HUES64 (cell line): ENCODE measurements around the gene JRKL.

Source experiments
- H3K27ac ChIP-seq: 2 replicates; pipeline ENCODE4 v1.7.0; 2013; ENCODE audit warnings: low read depth, low read length, inconsistent platforms
- H3K27me3 ChIP-seq: 2 replicates; pipeline ENCODE4 v1.6.1; 2013; ENCODE audit warnings: mild to moderate bottlenecking, low read length; ENCODE audit not compliant: insufficient read depth
- H3K36me3 ChIP-seq: 2 replicates; pipeline ENCODE4 v1.6.1; 2013; ENCODE audit warnings: mild to moderate bottlenecking, low read length; ENCODE audit not compliant: insufficient read depth
- H3K4me1 ChIP-seq: 2 replicates; pipeline ENCODE4 v1.6.1; 2013; ENCODE audit warnings: mild to moderate bottlenecking, low read length, moderate library complexity; ENCODE audit not compliant: insufficient read depth
- H3K4me3 ChIP-seq: 2 replicates; pipeline ENCODE4 v1.5.1; 2013; ENCODE audit warnings: mild to moderate bottlenecking, low read length, moderate library complexity
- H3K9ac ChIP-seq: 2 replicates; pipeline ENCODE4 v1.6.1; 2013; ENCODE audit warnings: mild to moderate bottlenecking, low read depth, low read length
- H3K9me3 ChIP-seq: 2 replicates; pipeline ENCODE4 v1.6.1; 2013; ENCODE audit warnings: low read depth, low read length; ENCODE audit not compliant: insufficient read depth
- WGBS: fragments of 150-250, 120-280 bp; methylation state at CpG from one replicate; pipeline ENCODE4 v1.1.7; 2013; ENCODE audit warnings: missing lambda C conversion rate; 5-methylcytosine and 5-hydroxymethylcytosine counted together

The JRKL gene

DNA sequence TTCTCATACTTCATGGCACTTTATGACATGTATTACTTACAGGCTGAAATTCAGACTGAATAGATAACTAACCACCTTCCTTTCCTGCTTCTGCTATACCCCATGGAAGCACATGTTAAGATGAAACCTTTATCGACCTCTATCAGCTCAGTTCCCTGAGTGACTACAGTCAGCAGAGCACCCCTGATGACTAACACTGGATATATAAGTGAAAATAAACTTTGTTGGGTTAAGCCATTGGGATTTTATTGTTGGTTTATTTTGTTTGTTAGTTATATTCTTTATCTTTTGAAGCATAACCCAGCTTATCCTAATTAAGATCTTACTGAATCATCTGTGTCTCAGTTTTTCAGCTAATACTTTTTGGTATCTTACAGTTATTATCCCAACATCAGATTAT, 23.8 kb upstream of the JRKL start:
- H3K9ac ChIP-seq = no peak overlapping the region

DNA sequence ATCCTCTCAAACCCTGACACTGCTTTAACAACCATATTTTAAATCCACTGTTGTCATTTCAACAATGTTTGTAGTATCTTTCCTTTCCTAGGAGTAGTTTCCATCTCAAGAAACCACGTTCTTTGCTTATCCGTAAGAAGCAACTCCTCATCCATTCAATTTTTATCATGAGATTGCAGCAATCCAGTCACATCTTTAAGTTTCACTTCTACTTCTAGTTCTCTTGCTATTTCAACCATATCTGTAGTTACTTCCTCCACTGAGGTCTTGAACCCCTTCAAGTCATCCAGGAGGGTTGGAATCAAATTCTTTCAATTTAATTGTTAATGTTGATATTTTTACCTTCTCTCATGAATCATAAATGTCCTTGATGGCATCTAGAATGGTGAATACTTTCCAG, 22.5 kb upstream of the JRKL start:
- Histone ChIP-seq H3K9me3 (peaks cover 3% of the 10 kb centered on the region), H3K4me3 (no peak overlapping the region), H3K4me1 (no peaks in the 10 kb centered on the region), H3K9ac (no peak overlapping the region), H3K36me3 (peaks cover 54% of the 10 kb centered on the region), H3K27me3 (no peaks in the 10 kb centered on the region), H3K27ac (no peak overlapping the region)
- WGBS = 98% methylated on average over 2 of the region's 2 CpGs

More for the DNA sequence above, 23.8 kb upstream of the JRKL start:
- Histone ChIP-seq H3K4me1 (no peaks in the 10 kb centered on the region), H3K4me3 (no peak overlapping the region), H3K9me3 (peaks cover 3% of the 10 kb centered on the region), H3K27me3 (no peaks in the 10 kb centered on the region), H3K36me3 (peaks cover 54% of the 10 kb centered on the region), H3K27ac (no peak overlapping the region)
- WGBS = 100% methylated on average over 1 of the region's 1 CpG

DNA sequence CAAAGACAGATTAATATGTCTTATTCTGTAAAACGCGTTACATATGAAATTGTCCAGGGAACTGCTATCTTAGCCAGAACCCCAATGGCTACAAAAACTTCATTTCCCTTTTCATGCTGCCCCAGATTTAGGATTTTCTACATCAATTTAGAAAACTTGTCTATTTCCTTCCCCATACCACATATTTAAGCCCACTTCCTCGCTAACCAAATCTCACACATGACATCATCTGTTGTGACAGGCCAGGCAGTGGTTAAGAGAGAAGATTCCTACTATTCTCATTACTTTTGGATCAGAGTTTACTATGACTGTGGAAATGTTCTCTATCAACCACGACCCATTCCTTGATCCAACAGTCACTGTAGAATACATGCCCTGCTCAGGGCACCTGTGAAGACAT, 16.0 kb upstream of the JRKL start:
- H3K36me3 ChIP-seq = peaks cover 24% of the 10 kb centered on the region

DNA sequence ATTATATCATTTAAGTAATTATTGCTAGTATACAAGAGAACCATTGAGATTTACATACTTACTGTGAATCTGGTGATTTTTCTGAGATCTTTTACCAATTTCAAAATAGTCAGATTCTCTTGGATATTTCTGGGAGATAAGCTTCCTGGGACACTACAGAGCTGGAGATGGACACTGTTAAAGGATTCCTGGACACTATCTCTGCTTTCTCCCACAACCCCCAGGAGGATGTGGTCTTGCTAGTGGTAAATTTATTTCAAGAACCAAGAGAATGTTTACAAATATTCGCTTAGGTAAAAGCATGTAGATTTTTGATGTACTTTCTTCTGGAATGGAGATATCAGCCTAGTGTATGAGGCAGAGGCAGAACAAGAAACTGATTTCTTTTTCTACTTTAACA, 13.0 kb upstream of the JRKL start:
- no peaks in the 10 kb centered on the region for H3K27me3 ChIP-seq
- no peak overlapping the region for H3K9ac ChIP-seq
- H3K4me3 ChIP-seq = no peak overlapping the region
- H3K36me3 ChIP-seq = peaks cover 16% of the 10 kb centered on the region
- H3K4me1 ChIP-seq = no peaks in the 10 kb centered on the region
- no peaks in the 10 kb centered on the region for H3K9me3 ChIP-seq
- H3K27ac ChIP-seq = no peak overlapping the region
- 93% methylated on average over 1 of the region's 1 CpG for WGBS

More for the DNA sequence above, 16.0 kb upstream of the JRKL start:
- no peak overlapping the region for H3K9ac ChIP-seq
- H3K27ac ChIP-seq = no peak overlapping the region
- 94% methylated on average over 4 of the region's 4 CpGs for WGBS
- H3K27me3 ChIP-seq = no peaks in the 10 kb centered on the region
- H3K4me1 ChIP-seq = no peaks in the 10 kb centered on the region
- H3K4me3 ChIP-seq = no peak overlapping the region
- H3K9me3 ChIP-seq = no peaks in the 10 kb centered on the region; the same call in 1 of the 2 replicates

DNA sequence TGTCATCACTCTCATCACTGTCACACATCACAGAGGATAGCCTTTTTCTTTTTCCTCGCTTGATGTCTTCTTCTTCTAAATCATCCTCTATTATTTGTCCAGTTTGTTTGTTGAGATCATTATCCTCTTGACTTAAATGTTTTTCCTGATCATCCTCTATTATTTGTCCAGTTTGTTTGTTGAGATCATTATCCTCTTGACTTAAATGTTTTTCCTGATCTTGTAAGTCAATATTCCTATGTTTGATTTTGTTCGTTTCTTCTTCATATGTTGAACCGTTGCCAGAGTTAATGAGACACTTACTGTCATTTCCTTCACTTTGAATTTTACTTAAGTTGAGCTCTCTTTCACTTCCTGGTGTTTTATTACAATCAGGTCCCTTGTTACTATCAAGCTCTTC, 5.7 kb upstream of the JRKL start:
- 99% methylated on average over 3 of the region's 3 CpGs for WGBS
- H3K27ac ChIP-seq = no peak overlapping the region
- H3K27me3 ChIP-seq = no peaks in the 10 kb centered on the region

DNA sequence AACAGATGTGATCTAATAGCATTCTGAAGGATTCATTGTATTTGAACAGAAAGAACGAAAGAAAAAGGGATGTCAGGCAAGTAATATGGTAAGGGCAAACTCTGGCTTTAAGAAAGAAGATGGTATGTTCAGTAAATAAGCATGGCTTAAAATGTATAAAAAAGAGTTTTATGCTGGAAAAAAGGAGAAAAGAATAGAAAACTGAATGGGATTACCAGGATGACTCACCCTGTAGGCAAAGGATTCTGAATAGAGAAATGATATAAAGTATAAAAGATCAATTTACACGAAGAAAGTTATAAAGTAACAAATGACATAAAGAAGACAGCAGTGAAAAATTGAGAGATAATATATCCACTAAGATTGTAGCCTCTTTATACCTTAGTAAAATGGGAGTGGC, 4.6 kb upstream of the JRKL start:
- H3K9me3 ChIP-seq = no peaks in the 10 kb centered on the region
- no peak overlapping the region for H3K9ac ChIP-seq
- WGBS = 96% methylated on average over 1 of the region's 2 CpGs
- no peaks in the 10 kb centered on the region for H3K27me3 ChIP-seq
- H3K4me3 ChIP-seq = no peak overlapping the region
- H3K27ac ChIP-seq = no peak overlapping the region
- peaks cover 7% of the 10 kb centered on the region; the same call in 1 of the 2 replicates for H3K4me1 ChIP-seq
- H3K36me3 ChIP-seq = peaks cover 37% of the 10 kb centered on the region

More for the DNA sequence above, 5.7 kb upstream of the JRKL start:
- no peak overlapping the region for H3K4me3 ChIP-seq
- no peak overlapping the region for H3K9ac ChIP-seq
- no peaks in the 10 kb centered on the region for H3K9me3 ChIP-seq
- H3K4me1 ChIP-seq = peaks cover 7% of the 10 kb centered on the region; the same call in 1 of the 2 replicates
- peaks cover 37% of the 10 kb centered on the region for H3K36me3 ChIP-seq

DNA sequence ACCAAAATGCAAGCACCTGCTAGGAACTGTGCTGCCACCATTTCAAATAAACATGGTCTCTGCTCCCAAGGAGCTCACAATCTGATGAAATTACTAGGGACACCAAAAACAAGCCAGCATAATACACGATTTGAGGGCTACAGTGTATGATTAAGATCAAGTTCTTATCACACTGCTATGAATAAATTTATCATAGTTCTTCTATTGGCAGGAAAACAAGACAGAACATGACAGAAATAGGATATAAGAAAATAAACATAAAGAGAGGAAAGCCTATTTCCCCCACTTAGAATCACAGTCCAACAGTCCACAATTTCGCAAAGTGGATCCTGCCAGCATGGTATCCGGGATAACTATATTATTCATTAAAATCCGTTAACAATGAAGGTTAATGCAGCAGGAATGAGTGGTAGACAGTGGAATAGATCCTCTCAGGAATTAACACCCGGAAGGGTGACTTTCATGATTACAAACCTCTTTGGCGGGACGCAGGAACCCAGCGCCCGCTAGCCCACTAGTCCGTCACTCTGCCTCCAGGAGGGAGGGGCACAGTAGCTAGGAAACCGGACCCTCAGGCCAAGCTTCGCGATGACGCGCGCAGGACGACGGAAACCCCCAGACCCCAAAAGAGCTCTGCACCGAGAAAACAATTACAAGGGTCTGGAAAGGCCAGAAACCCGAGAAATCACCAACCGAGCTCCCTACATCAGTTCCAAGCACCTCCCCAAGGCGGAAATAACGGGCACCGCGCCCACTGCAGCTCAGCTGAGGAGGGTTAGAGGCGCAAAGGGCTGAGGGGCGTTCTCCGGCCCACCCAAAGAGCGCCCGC, 708 bp upstream of the JRKL start:
- peak overlapping the region; percentile 87 for H3K9ac ChIP-seq
- no peaks in the 10 kb centered on the region for H3K27me3 ChIP-seq
- 2% methylated on average over 28 of the region's 30 CpGs for WGBS
- no peaks in the 10 kb centered on the region for H3K9me3 ChIP-seq
- H3K4me1 ChIP-seq = peaks cover 12% of the 10 kb centered on the region; the same call in 1 of the 2 replicates
- H3K27ac ChIP-seq = peak overlapping the region; percentile 97
- peaks cover 8% of the 10 kb centered on the region for H3K36me3 ChIP-seq
- H3K4me3 ChIP-seq = peak overlapping the region; percentile 88

DNA sequence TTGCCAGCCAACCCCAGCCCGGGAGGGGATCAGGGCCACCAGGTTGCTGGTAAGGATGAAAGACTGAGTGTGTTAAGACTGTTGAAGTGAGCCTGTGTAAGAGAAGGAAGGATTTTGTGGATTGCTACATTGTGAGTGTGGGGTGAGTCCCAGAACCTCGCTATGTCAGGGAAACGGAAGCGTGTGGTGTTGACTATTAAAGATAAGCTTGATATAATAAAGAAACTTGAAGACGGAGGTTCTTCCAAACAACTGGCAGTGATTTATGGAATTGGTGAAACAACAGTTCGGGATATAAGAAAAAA, 627 bp downstream of the JRKL start:
- Histone ChIP-seq H3K27ac (peak overlapping the region; percentile 79), H3K9me3 (no peaks in the 10 kb centered on the region), H3K27me3 (no peaks in the 10 kb centered on the region), H3K4me3 (peak overlapping the region; percentile 88), H3K4me1 (peaks cover 12% of the 10 kb centered on the region; the same call in 1 of the 2 replicates), H3K36me3 (0 out of 2 replicates have a peak, but pooled peaks cover 3% of the 10 kb centered on the region), H3K9ac (peak overlapping the region; percentile 82; the same call in 1 of the 2 replicates)
- WGBS = 61% methylated on average over 6 of the region's 6 CpGs

DNA sequence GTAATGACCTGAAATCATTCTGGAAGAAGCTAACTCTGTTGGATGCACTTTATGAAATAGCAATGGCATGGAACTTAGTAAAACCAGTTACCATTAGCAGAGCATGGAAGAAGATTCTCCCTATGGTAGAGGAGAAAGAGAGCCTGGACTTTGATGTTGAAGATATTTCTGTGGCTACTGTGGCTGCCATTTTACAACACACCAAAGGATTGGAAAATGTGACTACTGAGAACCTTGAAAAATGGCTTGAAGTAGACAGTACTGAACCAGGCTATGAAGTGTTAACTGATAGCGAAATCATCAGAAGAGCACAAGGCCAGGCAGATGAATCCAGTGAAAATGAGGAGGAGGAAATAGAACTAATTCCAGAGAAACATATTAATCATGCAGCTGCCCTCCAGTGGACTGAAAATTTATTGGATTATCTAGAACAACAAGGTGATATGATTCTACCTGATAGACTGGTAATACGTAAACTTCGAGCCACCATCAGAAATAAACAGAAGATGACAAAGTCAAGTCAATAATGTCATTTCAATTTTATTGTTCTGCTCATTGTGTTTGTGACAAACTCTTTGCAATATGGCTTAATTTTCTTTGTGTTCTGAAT, 2.0 kb downstream of the JRKL start:
- H3K36me3 ChIP-seq = 0 out of 2 replicates have a peak, but pooled peaks cover 3% of the 10 kb centered on the region
- no peaks in the 10 kb centered on the region for H3K9me3 ChIP-seq
- no peak overlapping the region for H3K27ac ChIP-seq
- H3K4me3 ChIP-seq = no peak overlapping the region
- 97% methylated on average over 3 of the region's 3 CpGs for WGBS
- no peaks in the 10 kb centered on the region for H3K27me3 ChIP-seq
- peaks cover 12% of the 10 kb centered on the region; the same call in 1 of the 2 replicates for H3K4me1 ChIP-seq
- no peak overlapping the region for H3K9ac ChIP-seq

DNA sequence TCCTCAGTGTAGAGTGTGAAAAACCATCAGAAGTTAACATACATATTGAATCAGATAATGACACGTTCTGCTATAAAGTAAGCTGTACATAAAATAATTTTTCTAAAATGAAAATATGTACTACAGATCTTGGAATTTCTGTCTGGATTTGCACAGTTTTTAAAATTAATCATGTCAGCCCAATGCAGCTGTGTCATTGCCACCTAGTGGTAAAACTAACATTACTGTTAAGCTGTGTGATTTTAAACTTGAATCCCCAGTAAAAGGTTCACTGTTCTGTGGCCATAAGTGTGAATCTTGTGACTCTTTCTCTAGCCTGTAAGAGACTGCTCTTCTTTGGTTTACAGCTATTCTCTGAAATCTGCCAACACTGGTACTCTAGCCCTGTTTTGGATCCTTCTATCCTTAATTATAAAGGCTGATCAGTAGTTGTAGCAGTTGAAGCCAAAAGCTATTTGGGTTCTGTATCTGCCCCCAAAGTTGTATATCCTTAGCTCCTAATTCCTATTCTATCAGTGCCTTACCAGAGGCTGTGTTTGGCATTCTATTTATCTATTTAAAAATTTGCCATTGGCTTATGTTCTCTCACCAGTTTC, 4.0 kb downstream of the JRKL start:
- no peak overlapping the region for H3K9ac ChIP-seq
- no CpG with 5 or more reads among the region's 1 CpG for WGBS

DNA sequence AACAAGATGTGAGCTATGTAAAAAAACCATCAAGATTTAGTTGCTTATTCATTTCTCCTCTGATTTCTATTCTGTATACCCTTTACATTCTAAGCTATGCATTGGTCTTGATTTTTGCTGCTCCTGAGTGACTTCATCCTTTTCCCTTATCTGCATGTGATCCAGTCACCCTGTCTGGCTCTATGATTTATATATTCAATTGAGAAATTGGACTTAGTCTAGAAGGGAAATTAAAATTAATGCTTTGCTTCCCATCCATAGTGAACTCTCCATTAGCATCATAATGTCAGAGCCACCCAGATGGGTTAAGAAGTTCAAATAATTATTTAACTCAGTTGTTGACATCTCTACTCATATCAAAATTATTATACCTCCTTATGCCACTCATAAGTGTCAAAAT, 5.0 kb downstream of the JRKL start:
- no peaks in the 10 kb centered on the region for H3K9me3 ChIP-seq
- no peaks in the 10 kb centered on the region for H3K27me3 ChIP-seq
- H3K4me3 ChIP-seq = no peak overlapping the region
- no peak overlapping the region for H3K9ac ChIP-seq
- 0 out of 2 replicates have a peak, but pooled peaks cover 3% of the 10 kb centered on the region for H3K36me3 ChIP-seq
- no peak overlapping the region for H3K27ac ChIP-seq
- 0 out of 2 replicates have a peak, but pooled peaks cover 5% of the 10 kb centered on the region for H3K4me1 ChIP-seq

More for the DNA sequence above, 4.0 kb downstream of the JRKL start:
- Histone ChIP-seq H3K9me3 (no peaks in the 10 kb centered on the region), H3K27ac (no peak overlapping the region), H3K27me3 (no peaks in the 10 kb centered on the region), H3K36me3 (0 out of 2 replicates have a peak, but pooled peaks cover 3% of the 10 kb centered on the region), H3K4me1 (0 out of 2 replicates have a peak, but pooled peaks cover 5% of the 10 kb centered on the region), H3K4me3 (no peak overlapping the region)
